ENCODE measurements around the gene NDE1.

Gene NDE1

DNA sequence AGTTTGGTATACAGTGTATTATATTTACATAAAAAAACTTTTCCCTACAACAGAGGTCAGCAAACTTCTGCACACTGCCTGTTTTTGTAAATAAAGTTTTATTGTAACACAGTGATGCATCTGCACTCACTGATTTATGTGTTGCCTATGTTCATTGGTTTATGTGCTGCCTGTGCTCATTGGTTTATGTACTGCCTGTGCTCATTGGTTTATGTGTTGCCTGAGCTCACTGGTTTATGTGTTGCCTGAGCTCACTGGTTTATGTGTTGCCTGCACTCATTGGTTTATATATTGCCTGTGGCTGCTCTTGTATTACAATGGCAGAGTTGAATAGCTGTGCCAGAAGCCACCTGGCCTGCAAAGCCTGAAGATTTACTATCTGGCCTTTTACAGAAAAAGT, 125.2 kb downstream of the NDE1 start:
- Histone ChIP-seq H3K4me3 (ENCODE audit: low read length) (no peak overlapping the region), H3K9ac (ENCODE audit: low read depth, low read length) (no peak overlapping the region), H3K4me2 (ENCODE audit: low read length) (no peak overlapping the region), H3K36me3 (ENCODE audit: insufficient read depth, low read length) (no peaks in the 10 kb centered on the region), H3K27me3 (ENCODE audit: control insufficient read depth, insufficient read depth, low read length) (peaks cover 93% of the 10 kb centered on the region), H3K4me1 (ENCODE audit: control insufficient read depth, insufficient read depth, low read length) (no peaks in the 10 kb centered on the region), H3K9me3 (replicated peaks; ENCODE audit: low read length) (no peaks in the 10 kb centered on the region)

DNA sequence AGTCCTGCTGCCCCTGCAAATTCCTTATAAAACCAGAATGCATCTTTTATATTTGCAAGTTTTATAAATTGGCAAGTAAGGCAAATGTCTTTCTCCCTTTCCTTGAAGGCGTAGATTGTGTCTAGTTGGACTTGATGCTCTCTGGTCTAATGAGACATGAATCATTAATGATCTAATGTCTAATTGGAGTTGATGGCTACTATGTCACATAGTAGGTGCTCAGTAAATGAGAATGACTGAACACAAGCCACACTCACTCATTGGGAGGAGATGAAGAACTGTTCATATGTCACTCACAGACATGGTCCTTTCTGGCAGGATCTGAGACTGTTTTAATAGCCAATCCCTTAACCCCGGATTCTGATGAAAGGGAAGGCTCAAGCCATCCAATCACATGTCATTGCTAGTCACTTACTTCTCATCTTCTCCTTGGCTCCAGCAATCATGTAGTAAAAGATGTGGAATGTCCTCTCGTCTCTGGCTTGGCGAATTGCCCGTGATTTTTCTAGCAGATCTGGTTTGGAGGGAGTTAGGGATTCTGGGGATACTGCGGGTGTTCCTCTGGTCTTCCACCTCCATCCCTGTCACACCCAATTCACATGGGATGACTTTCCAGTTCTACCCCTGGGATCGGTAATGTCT, 125.7 kb downstream of the NDE1 start:
- no peaks in the 10 kb centered on the region for H3K9me3 ChIP-seq (replicated peaks; ENCODE audit: low read length)
- no peak overlapping the region for H3K4me2 ChIP-seq (ENCODE audit: low read length)
- no peaks in the 10 kb centered on the region for H3K4me1 ChIP-seq (ENCODE audit: control insufficient read depth, insufficient read depth, low read length)
- H3K9ac ChIP-seq (ENCODE audit: low read depth, low read length) = no peak overlapping the region
- H3K27me3 ChIP-seq (ENCODE audit: control insufficient read depth, insufficient read depth, low read length) = peaks cover 90% of the 10 kb centered on the region
- no peak overlapping the region for H3K4me3 ChIP-seq (ENCODE audit: low read length)
- no peaks in the 10 kb centered on the region for H3K36me3 ChIP-seq (ENCODE audit: insufficient read depth, low read length)
